K562 (cell line): ENCODE data around the gene PPP2R5A.

Experiments used
- CTCF ChIP-seq, 3 experiments: IDR thresholded peaks in 2 of 3; conservative IDR thresholded peaks in 1 of 3; 2 replicates each; pipeline ENCODE4 v1.5.1; 2011 to 2012; ENCODE audit warnings: low read length in 3 of 3, mild to moderate bottlenecking in 3 of 3, control low read depth in 2 of 3, improper control_type of control experiment in 1 of 3, inconsistent platforms in 1 of 3, low read depth in 1 of 3, mixed read lengths in 1 of 3, moderate library complexity in 1 of 3; ENCODE audit not compliant: insufficient read depth in 2 of 3
- GATAD2A ChIP-seq: fragments of 450-650 bp; IDR thresholded peaks from 2 replicates; pipeline ENCODE4 v1.6.1; 2017
- POLR2A ChIP-seq: fragments of 450-650 bp; conservative IDR thresholded peaks from 2 replicates; pipeline ENCODE4 v1.6.1; 2016
- TCF3 ChIP-seq: sonication (generic); formaldehyde crosslinking; IDR thresholded peaks from 2 replicates; pipeline ENCODE4 v1.4.0; 2020; ENCODE audit warnings: mild to moderate bottlenecking, missing genetic modification reagents
- ZKSCAN8 ChIP-seq: fragments of 200-800 bp; sonication (Bioruptor generic); IDR thresholded peaks from 2 replicates; pipeline ENCODE4 v1.6.1; 2016; ENCODE audit warnings: missing genetic modification characterization, missing compliant biosample characterization
- ZNF785 ChIP-seq: fragments of 250-450 bp; sonication (Bioruptor Pico); IDR thresholded peaks from 2 replicates; pipeline ENCODE4 v1.4.0; 2020; ENCODE audit warnings: mild to moderate bottlenecking

- no peak for TF ChIP-seq POLR2A
- TF ChIP-seq GATAD2A, result no peak
- TF ChIP-seq ZNF785, result no peak
- TF ChIP-seq ZKSCAN8 (CRISPR knock-in tag), result no peak
- TF ChIP-seq CTCF (IDR thresholded peaks at IDR 0.05 in 2 of 3, conservative IDR thresholded peaks at IDR 0.05 in 1 of 3; ENCODE audit: insufficient read depth in 2 of 3, low read depth in 1 of 3, low read length in 3 of 3), result no peak
- no peak for TF ChIP-seq TCF3
Measured at GRCh38 chr1:212271234-212271633, 14.0 kb upstream of the PPP2R5A start.
